IPS-11a (cell line): ENCODE measurements around the gene PBX1.

Experiments
- H3K4me3 ChIP-seq: one replicate; pipeline ENCODE4 v1.5.1; 2013; ENCODE audit warnings: low read depth, low read length, control low read depth

The PBX1 gene

GRCh38 chr1:164801246-164801731 lies 242.3 kb downstream of the PBX1 start:
- no peak overlapping the region for H3K4me3 ChIP-seq

- H3K4me3 ChIP-seq: no peak overlapping the region
Observed at GRCh38 chr1:164801791-164802502, 243.0 kb downstream of the PBX1 start.

- no peak overlapping the region for H3K4me3 ChIP-seq
Observed at GRCh38 chr1:164802529-164803282, 243.7 kb downstream of the PBX1 start.

GRCh38 chr1:164803366-164803765 lies 244.4 kb downstream of the PBX1 start:
- no peak overlapping the region for H3K4me3 ChIP-seq

GRCh38 chr1:164804366-164804765 lies 245.4 kb downstream of the PBX1 start:
- no peak overlapping the region for H3K4me3 ChIP-seq

GRCh38 chr1:164805399-164805798 lies 246.4 kb downstream of the PBX1 start:
- H3K4me3 ChIP-seq: no peak overlapping the region

GRCh38 chr1:164806531-164806930 lies 247.5 kb downstream of the PBX1 start:
- H3K4me3 ChIP-seq: no peak overlapping the region

GRCh38 chr1:164813776-164814175 lies 254.8 kb downstream of the PBX1 start:
- no peak overlapping the region for H3K4me3 ChIP-seq

- no peak overlapping the region for H3K4me3 ChIP-seq
Observed at GRCh38 chr1:164821648-164822047, 262.7 kb downstream of the PBX1 start.

- no peak overlapping the region for H3K4me3 ChIP-seq
Observed at GRCh38 chr1:164823486-164824279, 264.7 kb downstream of the PBX1 start.

GRCh38 chr1:164824542-164824941 lies 265.6 kb downstream of the PBX1 start:
- no peak overlapping the region for H3K4me3 ChIP-seq

- H3K4me3 ChIP-seq: no peak overlapping the region
Observed at GRCh38 chr1:164830628-164831027, 271.6 kb downstream of the PBX1 start.

- H3K4me3 ChIP-seq: no peak overlapping the region
Observed at GRCh38 chr1:164834641-164835040, 275.7 kb downstream of the PBX1 start.

GRCh38 chr1:164836614-164837018 lies 277.6 kb downstream of the PBX1 start:
- H3K4me3 ChIP-seq: no peak overlapping the region

GRCh38 chr1:164838786-164839185 lies 279.8 kb downstream of the PBX1 start:
- H3K4me3 ChIP-seq: no peak overlapping the region

GRCh38 chr1:164840936-164841335 lies 282.0 kb downstream of the PBX1 start:
- no peak overlapping the region for H3K4me3 ChIP-seq

GRCh38 chr1:164841702-164842465 lies 282.9 kb downstream of the PBX1 start:
- H3K4me3 ChIP-seq: no peak overlapping the region

GRCh38 chr1:164842870-164843269 lies 283.9 kb downstream of the PBX1 start:
- H3K4me3 ChIP-seq: no peak overlapping the region

GRCh38 chr1:164843743-164844500 lies 284.9 kb downstream of the PBX1 start:
- no peak overlapping the region for H3K4me3 ChIP-seq
